Bronchial epithelial cell (primary cell): ENCODE results near the gene PAEP. TPM values are rescaled to one million over a fixed set of nuclear protein-coding genes. Genes with fewer than 3 reads are reported as not detected.

Experiments
- DNase-seq: peaks from one replicate; pipeline ENCODE4 v3.0.0-alpha.2; 2010; ENCODE audit warnings: low read depth
- FAIRE-seq: peaks from 2 replicates; lab custom pipeline; 2011; peaks lifted over from hg19 to GRCh38; lab: Jason Lieb, UNC
- H3K27me3 ChIP-seq: 2 replicates; pipeline ENCODE4 v1.5.1; 2011; ENCODE audit warnings: low read length; ENCODE audit not compliant: control insufficient read depth, insufficient read depth
- H3K36me3 ChIP-seq: 2 replicates; pipeline ENCODE4 v1.5.1; 2011; ENCODE audit warnings: low read length; ENCODE audit not compliant: control insufficient read depth, insufficient read depth
- H3K4me3 ChIP-seq: 2 replicates; pipeline ENCODE4 v1.5.1; 2011; ENCODE audit warnings: mild to moderate bottlenecking, low read depth, low read length, control low read depth
- total RNA-seq: library from RNA; depleted of rRNA; stranded (reverse); fragments of >200 nt; gene quantifications from 2 replicates; pipeline ENCODE4 v1.2.1, GENCODE V29; 2014
- TF ChIP-seq, protein P1 (sequence below): IDR thresholded peaks from 2 replicates; pipeline ENCODE4 v1.5.1; 2011; ENCODE audit warnings: mild to moderate bottlenecking, moderate library complexity, low read length, control low read depth, inconsistent platforms; ENCODE audit not compliant: insufficient read depth, severe bottlenecking

PAEP gene
- total RNA-seq, 1 donor from 2014 or later, result not detected

DNA sequence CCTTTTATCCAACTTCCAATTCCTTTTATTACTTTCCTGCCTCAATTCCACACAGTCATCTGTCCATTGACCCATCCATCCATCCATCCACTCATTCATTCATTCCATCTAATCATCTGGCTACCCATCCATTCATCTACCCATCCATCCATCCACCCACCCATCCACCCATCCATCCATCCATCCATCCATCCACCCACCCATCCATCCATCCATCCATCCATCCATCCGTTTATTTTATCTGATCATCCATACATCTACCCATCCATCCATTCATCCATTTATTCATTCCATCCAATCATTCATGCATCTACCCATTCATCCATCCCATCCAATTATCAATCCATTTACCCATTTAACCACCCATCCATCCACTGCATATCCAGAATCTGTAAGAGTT, 11.6 kb downstream of the PAEP start:
- H3K27me3 ChIP-seq, result no peaks in the 10 kb centered on the region
- no peak for FAIRE-seq
- no peak overlapping the region for H3K4me3 ChIP-seq
- DNase-seq, result no peak
- no peaks in the 10 kb centered on the region for H3K36me3 ChIP-seq
- TF ChIP-seq, protein P1, sequence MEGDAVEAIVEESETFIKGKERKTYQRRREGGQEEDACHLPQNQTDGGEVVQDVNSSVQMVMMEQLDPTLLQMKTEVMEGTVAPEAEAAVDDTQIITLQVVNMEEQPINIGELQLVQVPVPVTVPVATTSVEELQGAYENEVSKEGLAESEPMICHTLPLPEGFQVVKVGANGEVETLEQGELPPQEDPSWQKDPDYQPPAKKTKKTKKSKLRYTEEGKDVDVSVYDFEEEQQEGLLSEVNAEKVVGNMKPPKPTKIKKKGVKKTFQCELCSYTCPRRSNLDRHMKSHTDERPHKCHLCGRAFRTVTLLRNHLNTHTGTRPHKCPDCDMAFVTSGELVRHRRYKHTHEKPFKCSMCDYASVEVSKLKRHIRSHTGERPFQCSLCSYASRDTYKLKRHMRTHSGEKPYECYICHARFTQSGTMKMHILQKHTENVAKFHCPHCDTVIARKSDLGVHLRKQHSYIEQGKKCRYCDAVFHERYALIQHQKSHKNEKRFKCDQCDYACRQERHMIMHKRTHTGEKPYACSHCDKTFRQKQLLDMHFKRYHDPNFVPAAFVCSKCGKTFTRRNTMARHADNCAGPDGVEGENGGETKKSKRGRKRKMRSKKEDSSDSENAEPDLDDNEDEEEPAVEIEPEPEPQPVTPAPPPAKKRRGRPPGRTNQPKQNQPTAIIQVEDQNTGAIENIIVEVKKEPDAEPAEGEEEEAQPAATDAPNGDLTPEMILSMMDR, result no peak

DNA sequence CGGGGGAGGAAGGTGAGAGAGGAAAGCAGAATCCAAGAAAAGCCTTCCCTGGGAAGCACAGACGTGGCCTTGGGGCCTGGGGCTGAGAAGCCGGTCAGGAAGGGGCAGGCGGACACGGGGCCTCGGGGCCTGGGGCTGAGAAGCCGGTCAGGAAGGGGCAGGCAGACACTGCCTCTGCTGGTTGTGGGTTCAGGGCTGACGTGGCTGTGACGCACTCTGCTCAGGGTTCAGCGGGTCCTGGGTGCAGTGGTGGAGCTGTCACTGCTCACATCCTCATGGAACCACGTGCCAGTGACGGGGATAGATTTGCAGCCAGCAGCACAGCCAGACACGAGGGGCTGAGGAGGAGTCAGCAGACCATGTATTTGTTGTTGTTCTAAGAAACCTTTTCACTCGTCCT, 12.8 kb downstream of the PAEP start:
- TF ChIP-seq, protein P1, result no peak
- no peaks in the 10 kb centered on the region for H3K36me3 ChIP-seq
- H3K4me3 ChIP-seq, result no peak overlapping the region
- FAIRE-seq (no peak), DNase-seq (no peak)
- no peaks in the 10 kb centered on the region for H3K27me3 ChIP-seq

DNA sequence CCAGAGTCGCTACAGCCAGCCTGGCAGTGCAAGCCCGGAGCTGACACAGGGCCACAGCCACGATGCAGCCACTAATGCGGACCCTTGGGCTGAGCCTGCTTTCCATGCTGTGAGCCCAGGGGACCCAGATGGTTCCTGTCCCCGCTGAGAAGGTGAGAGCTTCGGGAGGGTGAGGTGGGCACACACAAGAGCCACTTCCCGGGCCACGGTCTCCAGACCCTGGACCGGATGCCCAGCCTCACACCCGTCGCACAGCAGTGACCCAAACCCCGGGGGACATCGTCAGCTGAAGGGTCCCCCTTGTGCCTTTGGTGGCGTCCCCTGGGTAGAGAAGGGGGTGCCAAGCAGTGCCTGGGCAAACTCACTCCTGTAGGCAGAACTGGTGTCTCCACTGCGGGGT, 13.4 kb downstream of the PAEP start:
- Histone ChIP-seq H3K4me3 (no peak overlapping the region), H3K27me3 (no peaks in the 10 kb centered on the region), H3K36me3 (no peaks in the 10 kb centered on the region)
- DNase-seq (no peak), FAIRE-seq (no peak)
- TF ChIP-seq, protein P1, result no peak

- Histone ChIP-seq H3K36me3 (no peaks in the 10 kb centered on the region), H3K27me3 (no peaks in the 10 kb centered on the region), H3K4me3 (no peak overlapping the region)
- TF ChIP-seq, protein P1, result no peak
- DNase-seq, result no peak
- FAIRE-seq, result no peak
Measured at GRCh38 chr9:135575995-135576631, 14.6 kb downstream of the PAEP start.

DNA sequence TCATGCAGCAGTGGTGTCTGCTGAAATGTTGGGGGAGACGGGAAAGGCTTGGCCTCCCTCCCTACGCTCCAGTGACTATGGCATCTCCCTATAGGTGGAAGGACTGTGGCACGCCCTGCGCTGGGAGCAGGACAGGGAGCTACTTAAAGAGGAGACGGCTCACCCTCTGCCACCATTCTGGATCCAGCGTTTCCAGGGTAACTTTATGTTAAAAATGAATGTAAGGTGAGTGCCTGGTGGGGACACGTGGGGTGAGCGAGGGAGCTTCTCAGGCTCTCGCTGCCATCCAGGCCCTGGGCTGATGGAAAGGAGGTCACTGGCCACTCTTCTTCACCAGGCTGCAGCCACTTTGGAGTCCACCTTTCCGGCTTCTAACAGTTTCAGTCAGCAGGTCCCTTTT, 15.7 kb downstream of the PAEP start:
- Histone ChIP-seq H3K36me3 (no peaks in the 10 kb centered on the region), H3K27me3 (no peaks in the 10 kb centered on the region), H3K4me3 (no peak overlapping the region)
- TF ChIP-seq, protein P1, result no peak
- no peak for FAIRE-seq
- no peak for DNase-seq

GRCh38 chr9:135579356-135579755, 17.8 kb downstream of the PAEP start:
- Histone ChIP-seq H3K27me3 (no peaks in the 10 kb centered on the region), H3K4me3 (no peak overlapping the region), H3K36me3 (no peaks in the 10 kb centered on the region)
- DNase-seq, result no peak
- FAIRE-seq, result no peak
- TF ChIP-seq, protein P1, result no peak
